ENCODE results near the gene KRT15. TPM values are rescaled to one million over a fixed set of nuclear protein-coding genes. Genes with fewer than 3 reads are reported as not detected.

KRT15 gene
- total RNA-seq, 1 donor from 2014 or later, result not detected

DNA sequence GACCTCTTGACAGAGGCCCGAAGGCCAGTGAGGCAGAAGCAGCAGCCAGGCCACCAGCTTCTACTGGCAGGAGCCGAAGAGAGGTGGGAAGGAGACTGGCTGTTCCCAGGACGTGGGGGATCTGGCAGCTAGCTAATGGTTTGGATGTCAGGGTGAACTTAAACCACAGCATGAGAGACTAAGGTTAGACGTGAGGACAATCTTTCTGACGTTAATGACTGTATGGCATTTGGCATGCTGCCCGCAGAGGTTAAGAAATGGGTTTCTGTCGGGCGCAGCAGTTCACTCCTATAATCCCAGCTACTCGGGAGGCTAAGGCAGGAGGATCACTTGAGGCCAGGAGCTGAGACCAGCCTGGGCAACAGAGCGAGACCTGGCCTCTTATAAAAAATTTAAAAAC lies 7.0 kb downstream of the KRT15 start:
- Histone ChIP-seq H3K4me3 (no peak overlapping the region), H3K27me3 (ENCODE audit: low read depth) (peaks cover 95% of the 10 kb centered on the region), H3K9me3 (replicated peaks) (no peaks in the 10 kb centered on the region), H3K27ac (replicated peaks) (no peak overlapping the region), H3K4me1 (no peaks in the 10 kb centered on the region), H3K36me3 (no peaks in the 10 kb centered on the region)
- no peak for DNase-seq
- TF ChIP-seq, protein P1, sequence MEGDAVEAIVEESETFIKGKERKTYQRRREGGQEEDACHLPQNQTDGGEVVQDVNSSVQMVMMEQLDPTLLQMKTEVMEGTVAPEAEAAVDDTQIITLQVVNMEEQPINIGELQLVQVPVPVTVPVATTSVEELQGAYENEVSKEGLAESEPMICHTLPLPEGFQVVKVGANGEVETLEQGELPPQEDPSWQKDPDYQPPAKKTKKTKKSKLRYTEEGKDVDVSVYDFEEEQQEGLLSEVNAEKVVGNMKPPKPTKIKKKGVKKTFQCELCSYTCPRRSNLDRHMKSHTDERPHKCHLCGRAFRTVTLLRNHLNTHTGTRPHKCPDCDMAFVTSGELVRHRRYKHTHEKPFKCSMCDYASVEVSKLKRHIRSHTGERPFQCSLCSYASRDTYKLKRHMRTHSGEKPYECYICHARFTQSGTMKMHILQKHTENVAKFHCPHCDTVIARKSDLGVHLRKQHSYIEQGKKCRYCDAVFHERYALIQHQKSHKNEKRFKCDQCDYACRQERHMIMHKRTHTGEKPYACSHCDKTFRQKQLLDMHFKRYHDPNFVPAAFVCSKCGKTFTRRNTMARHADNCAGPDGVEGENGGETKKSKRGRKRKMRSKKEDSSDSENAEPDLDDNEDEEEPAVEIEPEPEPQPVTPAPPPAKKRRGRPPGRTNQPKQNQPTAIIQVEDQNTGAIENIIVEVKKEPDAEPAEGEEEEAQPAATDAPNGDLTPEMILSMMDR (IDR thresholded peaks at IDR 0.05; ENCODE audit: borderline replicate concordance), result no peak
- intact Hi-C loops (cut with micrococcal nuclease), result no loop called here

DNA sequence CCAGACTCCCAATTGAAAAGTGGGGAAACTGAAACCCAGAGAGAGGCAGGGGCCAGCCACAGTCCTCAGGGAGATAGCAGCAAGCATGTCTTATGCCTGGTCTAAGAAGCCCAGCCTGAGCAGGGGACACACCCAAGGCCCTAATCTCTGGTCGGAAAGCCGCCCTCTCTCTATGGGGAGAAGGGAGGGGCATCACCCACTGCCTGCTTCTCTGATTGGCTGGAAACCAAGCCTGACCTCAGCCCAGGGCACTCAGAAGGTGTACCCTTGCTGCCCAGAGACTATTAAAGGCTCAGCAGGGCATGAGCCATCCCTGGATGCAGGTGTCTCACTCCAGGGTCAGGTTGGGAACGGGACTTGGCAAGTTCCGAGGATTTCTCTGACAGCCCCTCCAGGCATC lies 7.6 kb downstream of the KRT15 start:
- Histone ChIP-seq H3K9me3 (replicated peaks) (no peaks in the 10 kb centered on the region), H3K27me3 (ENCODE audit: low read depth) (peaks cover 94% of the 10 kb centered on the region), H3K4me1 (no peaks in the 10 kb centered on the region), H3K4me3 (no peak overlapping the region), H3K36me3 (no peaks in the 10 kb centered on the region), H3K27ac (replicated peaks) (no peak overlapping the region)
- no peak for DNase-seq
- TF ChIP-seq, protein P1 (IDR thresholded peaks at IDR 0.05; ENCODE audit: borderline replicate concordance), result no peak
- intact Hi-C loops (cut with micrococcal nuclease), result no loop called here

DNA sequence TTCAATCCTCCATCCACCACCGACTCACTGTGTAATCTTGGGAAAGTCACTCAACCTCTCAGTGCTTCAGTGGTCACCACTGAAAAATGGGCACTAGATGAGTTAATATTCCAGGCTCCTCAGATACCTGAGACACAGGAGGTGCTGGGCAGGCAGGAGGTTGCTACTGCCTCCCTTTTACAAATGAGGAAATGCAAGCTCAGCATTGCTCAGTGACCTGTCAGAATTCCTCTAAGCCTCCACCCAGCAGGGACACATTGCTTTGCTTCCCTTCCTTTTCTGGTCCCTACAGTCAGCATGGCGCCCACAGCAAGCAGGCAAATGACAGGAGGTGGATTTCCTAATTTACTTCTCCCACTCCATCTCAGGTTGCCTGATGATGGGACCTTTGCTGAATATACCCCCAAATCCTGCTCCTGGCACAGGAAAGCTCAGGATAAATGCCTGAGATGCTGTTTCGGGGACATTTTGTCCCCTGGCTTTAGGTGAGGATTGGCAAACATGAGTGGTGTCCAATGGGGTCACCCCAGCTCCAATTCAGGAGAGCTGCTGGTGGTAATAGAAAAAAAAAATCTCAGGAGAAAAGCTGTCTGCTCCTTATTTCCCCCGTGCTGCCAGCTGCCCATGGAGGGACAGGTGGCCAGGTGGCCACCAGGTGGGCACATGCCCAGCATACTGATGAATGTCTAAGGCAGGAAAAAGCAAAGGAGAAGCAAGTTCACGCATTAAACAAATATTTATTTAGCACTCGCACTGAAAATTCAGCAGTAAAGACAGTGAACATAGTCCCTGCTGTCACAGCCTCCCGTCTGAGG lies 8.2 kb downstream of the KRT15 start:
- Histone ChIP-seq H3K4me1 (no peaks in the 10 kb centered on the region), H3K9me3 (replicated peaks) (no peaks in the 10 kb centered on the region), H3K36me3 (no peaks in the 10 kb centered on the region), H3K4me3 (no peak overlapping the region), H3K27me3 (ENCODE audit: low read depth) (peaks cover 93% of the 10 kb centered on the region), H3K27ac (replicated peaks) (no peak overlapping the region)
- DNase-seq, result no peak
- intact Hi-C loops (cut with micrococcal nuclease), result no loop called here
- TF ChIP-seq, protein P1 (IDR thresholded peaks at IDR 0.05; ENCODE audit: borderline replicate concordance), result no peak

DNA sequence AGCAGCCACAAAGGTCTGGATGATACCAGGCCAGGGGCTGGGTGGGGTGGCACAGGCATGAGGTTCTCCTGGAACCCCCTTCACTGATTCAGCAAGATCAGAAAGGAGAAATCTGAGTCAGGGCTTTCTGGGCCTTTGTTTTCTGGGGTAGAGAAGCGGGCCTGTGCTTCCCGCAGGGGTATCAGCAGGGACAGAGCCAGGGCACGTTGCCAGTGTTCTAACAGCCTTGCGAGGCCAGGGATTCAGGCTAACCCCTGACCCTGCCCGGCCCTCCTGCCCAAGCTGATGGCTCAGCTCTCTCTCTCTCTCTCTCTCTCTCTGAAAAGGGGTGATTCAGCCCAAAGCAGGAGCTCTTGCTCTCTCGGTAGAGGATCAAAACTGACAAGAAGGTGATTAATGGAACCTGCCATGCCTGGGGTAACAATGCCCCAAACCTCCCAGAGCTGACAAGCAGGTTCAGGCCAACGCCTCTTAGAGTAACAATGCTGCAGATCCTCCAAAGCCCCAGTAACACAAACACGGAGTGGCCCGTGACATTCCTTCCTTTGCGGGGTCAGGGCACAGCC lies 11.3 kb downstream of the KRT15 start:
- H3K4me3 ChIP-seq, result no peak overlapping the region
- TF ChIP-seq, protein P1 (IDR thresholded peaks at IDR 0.05; ENCODE audit: borderline replicate concordance), result no peak
- no peak overlapping the region for H3K27ac ChIP-seq (replicated peaks)
- no peaks in the 10 kb centered on the region for H3K9me3 ChIP-seq (replicated peaks)
- no peaks in the 10 kb centered on the region for H3K36me3 ChIP-seq
- intact Hi-C loops (cut with micrococcal nuclease), result no loop called here
- H3K4me1 ChIP-seq, result no peaks in the 10 kb centered on the region
- H3K27me3 ChIP-seq (ENCODE audit: low read depth), result peaks cover 77% of the 10 kb centered on the region
- no peak for DNase-seq

DNA sequence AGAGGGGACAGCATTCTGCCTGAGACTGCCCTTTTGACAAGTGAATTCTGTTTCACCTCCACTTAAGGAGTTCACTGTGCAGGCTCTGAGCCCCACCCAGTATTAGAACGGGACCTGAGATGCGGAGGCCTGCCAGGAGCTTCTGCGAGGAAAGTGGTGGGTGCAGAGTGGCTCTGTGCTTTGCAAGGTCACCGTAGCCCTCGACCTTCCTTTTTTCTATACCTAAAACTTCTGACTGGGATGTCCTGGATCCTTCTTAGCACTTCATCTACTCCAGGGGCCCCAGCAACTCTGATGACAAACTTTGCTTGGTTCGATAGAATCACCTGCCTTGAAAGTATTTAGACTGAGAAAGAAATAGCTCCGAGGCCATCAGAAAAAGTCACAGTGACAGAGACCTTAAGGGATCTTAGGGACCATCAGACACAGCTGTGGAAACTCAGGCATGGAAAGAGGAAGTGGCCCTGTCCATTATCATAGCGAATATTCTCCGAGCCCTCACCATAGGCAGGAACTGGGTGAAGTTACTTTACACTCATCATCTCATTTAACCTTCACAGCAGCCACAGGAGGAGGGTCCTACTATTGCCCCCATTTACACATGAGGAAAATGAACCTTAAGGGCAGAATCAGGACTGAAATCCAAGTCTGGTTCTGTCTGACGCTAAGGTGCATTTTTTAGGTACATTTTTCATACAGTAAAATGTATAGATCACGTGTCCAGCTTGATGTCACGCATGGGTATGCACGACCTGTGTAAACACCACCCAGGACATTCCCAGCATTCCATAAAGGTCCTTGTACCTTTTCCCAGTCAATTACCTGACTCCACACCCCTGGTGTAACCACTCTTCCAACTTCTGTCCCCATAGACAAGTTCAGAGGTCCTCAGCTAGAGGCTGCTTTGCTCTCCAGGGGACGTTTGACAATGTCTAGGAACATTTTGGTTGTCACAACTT lies 12.6 kb downstream of the KRT15 start:
- TF ChIP-seq, protein P1 (IDR thresholded peaks at IDR 0.05; ENCODE audit: borderline replicate concordance), result no peak
- intact Hi-C loops (cut with micrococcal nuclease), result no loop called here

More for the DNA sequence above, 12.6 kb downstream of the KRT15 start:
- H3K27me3 ChIP-seq (ENCODE audit: low read depth), result peaks cover 77% of the 10 kb centered on the region
- no peaks in the 10 kb centered on the region for H3K36me3 ChIP-seq
- no peak overlapping the region for H3K4me3 ChIP-seq
- H3K9me3 ChIP-seq (replicated peaks), result no peaks in the 10 kb centered on the region
- H3K27ac ChIP-seq (replicated peaks), result no peak overlapping the region
- H3K4me1 ChIP-seq, result no peaks in the 10 kb centered on the region
- no peak for DNase-seq

Data from left ventricle myocardium inferior (tissue), 1 donor.